Measurements from ENCODE around the gene C1QTNF12. TPM values are rescaled to one million over a fixed set of nuclear protein-coding genes. Genes with fewer than 3 reads are reported as not detected.
A peak's percentile ranks its signal among the peaks of the same experiment; 100 is the strongest.

Gene C1QTNF12
- total RNA-seq, 1 donor from 2014 or later, result 1.3 TPM

GRCh38 chr1:1232208-1232795 is 14.2 kb downstream of the C1QTNF12 start, which contains the start of gene B3GALT6:
Gene B3GALT6, plus strand, starts transcription at chr1:1232237. Its CDS starts 42 bp downstream, at chr1:1232279.
- FAIRE-seq (no peak), DNase-seq (ENCODE audit: low read depth) (no peak)
- Histone ChIP-seq H3K4me3 (ENCODE audit: low read depth, low read length) (peak within 1 kb of the TSS; percentile 93), H3K36me3 (ENCODE audit: control insufficient read depth, insufficient read depth, low read length) (peaks cover 18% of the 10 kb centered on the region), H3K27me3 (ENCODE audit: control insufficient read depth, insufficient read depth, low read length) (no peaks in the 10 kb centered on the region)
- no peak for TF ChIP-seq CTCF (IDR thresholded peaks at IDR 0.05; ENCODE audit: insufficient read depth, low read length, severe bottlenecking)

GRCh38 chr1:1231400-1232207 is 14.9 kb downstream of the C1QTNF12 start, which contains the start of gene SDF4:
Gene SDF4, minus strand, starts transcription at chr1:1232001. Its CDS starts 3,229 bp downstream, at chr1:1228772.
- H3K4me3 ChIP-seq (ENCODE audit: low read depth, low read length), result peak within 1 kb of the TSS; percentile 93
- DNase-seq (ENCODE audit: low read depth) (peak; percentile 86), FAIRE-seq (no peak)
- no peaks in the 10 kb centered on the region for H3K27me3 ChIP-seq (ENCODE audit: control insufficient read depth, insufficient read depth, low read length)
- peaks cover 20% of the 10 kb centered on the region for H3K36me3 ChIP-seq (ENCODE audit: control insufficient read depth, insufficient read depth, low read length)
- TF ChIP-seq CTCF (IDR thresholded peaks at IDR 0.05; ENCODE audit: insufficient read depth, low read length, severe bottlenecking), result no peak

- FAIRE-seq, result no peak
- TF ChIP-seq CTCF (IDR thresholded peaks at IDR 0.05; ENCODE audit: insufficient read depth, low read length, severe bottlenecking), result peak; percentile 33
- H3K27me3 ChIP-seq (ENCODE audit: control insufficient read depth, insufficient read depth, low read length), result no peaks in the 10 kb centered on the region
- H3K36me3 ChIP-seq (ENCODE audit: control insufficient read depth, insufficient read depth, low read length), result peaks cover 24% of the 10 kb centered on the region
- H3K4me3 ChIP-seq (ENCODE audit: low read depth, low read length), result peak overlapping the region; percentile 93
- peak; percentile 52 for DNase-seq (ENCODE audit: low read depth)
These were observed 15.7 kb downstream of the C1QTNF12 start for GRCh38 chr1:1230656-1231399.

- Histone ChIP-seq H3K27me3 (ENCODE audit: control insufficient read depth, insufficient read depth, low read length) (no peaks in the 10 kb centered on the region), H3K4me3 (ENCODE audit: low read depth, low read length) (no peak overlapping the region), H3K36me3 (ENCODE audit: control insufficient read depth, insufficient read depth, low read length) (peaks cover 28% of the 10 kb centered on the region)
- TF ChIP-seq CTCF (IDR thresholded peaks at IDR 0.05; ENCODE audit: insufficient read depth, low read length, severe bottlenecking), result no peak
- no peak for DNase-seq (ENCODE audit: low read depth)
- no peak for FAIRE-seq
These were observed 16.8 kb downstream of the C1QTNF12 start for GRCh38 chr1:1229770-1230169.

- peak; percentile 55 for FAIRE-seq
- DNase-seq (ENCODE audit: low read depth), result no peak
- Histone ChIP-seq H3K36me3 (ENCODE audit: control insufficient read depth, insufficient read depth, low read length) (peaks cover 29% of the 10 kb centered on the region), H3K4me3 (ENCODE audit: low read depth, low read length) (no peak overlapping the region), H3K27me3 (ENCODE audit: control insufficient read depth, insufficient read depth, low read length) (no peaks in the 10 kb centered on the region)
- no peak for TF ChIP-seq CTCF (IDR thresholded peaks at IDR 0.05; ENCODE audit: insufficient read depth, low read length, severe bottlenecking)
These were observed 17.8 kb downstream of the C1QTNF12 start for GRCh38 chr1:1228596-1229321.

All from bronchial epithelial cell (primary cell).